HG02571 (cell line): ENCODE data around the gene PRR29.

Source experiments
- ATAC-seq: cut with Tn5 transposase; IDR thresholded peaks from one replicate; pipeline ENCODE4 v1.9.1; 2021; ENCODE audit warnings: mild to moderate bottlenecking, moderate library complexity; ENCODE audit not compliant: unreplicated experiment

Gene PRR29

GRCh38 chr17:64039106-64039400 lies 40.9 kb downstream of the PRR29 start:
- ATAC-seq = no peak

- no peak for ATAC-seq
Measured at GRCh38 chr17:64040206-64040605, 42.1 kb downstream of the PRR29 start.

GRCh38 chr17:64041912-64042311 lies 43.8 kb downstream of the PRR29 start:
- no peak for ATAC-seq

- ATAC-seq = no peak
Measured at GRCh38 chr17:64042700-64043485, 44.7 kb downstream of the PRR29 start.

GRCh38 chr17:64045176-64045575 lies 47.0 kb downstream of the PRR29 start:
- no peak for ATAC-seq

GRCh38 chr17:64048805-64049204 lies 50.7 kb downstream of the PRR29 start:
- ATAC-seq = no peak

GRCh38 chr17:64051153-64051552 lies 53.0 kb downstream of the PRR29 start:
- no peak for ATAC-seq

- ATAC-seq = no peak
Measured at GRCh38 chr17:64053101-64053500, 55.0 kb downstream of the PRR29 start.
